GM21526 (cell line): Measurements from ENCODE around the gene PTGFR.

ENCODE experiments used
- ATAC-seq: cut with Tn5 transposase; IDR thresholded peaks from one replicate; pipeline ENCODE4 v1.9.1; 2021; ENCODE audit warnings: moderate library complexity; ENCODE audit not compliant: unreplicated experiment, low FRiP score

Gene PTGFR, protein sequence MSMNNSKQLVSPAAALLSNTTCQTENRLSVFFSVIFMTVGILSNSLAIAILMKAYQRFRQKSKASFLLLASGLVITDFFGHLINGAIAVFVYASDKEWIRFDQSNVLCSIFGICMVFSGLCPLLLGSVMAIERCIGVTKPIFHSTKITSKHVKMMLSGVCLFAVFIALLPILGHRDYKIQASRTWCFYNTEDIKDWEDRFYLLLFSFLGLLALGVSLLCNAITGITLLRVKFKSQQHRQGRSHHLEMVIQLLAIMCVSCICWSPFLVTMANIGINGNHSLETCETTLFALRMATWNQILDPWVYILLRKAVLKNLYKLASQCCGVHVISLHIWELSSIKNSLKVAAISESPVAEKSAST

DNA sequence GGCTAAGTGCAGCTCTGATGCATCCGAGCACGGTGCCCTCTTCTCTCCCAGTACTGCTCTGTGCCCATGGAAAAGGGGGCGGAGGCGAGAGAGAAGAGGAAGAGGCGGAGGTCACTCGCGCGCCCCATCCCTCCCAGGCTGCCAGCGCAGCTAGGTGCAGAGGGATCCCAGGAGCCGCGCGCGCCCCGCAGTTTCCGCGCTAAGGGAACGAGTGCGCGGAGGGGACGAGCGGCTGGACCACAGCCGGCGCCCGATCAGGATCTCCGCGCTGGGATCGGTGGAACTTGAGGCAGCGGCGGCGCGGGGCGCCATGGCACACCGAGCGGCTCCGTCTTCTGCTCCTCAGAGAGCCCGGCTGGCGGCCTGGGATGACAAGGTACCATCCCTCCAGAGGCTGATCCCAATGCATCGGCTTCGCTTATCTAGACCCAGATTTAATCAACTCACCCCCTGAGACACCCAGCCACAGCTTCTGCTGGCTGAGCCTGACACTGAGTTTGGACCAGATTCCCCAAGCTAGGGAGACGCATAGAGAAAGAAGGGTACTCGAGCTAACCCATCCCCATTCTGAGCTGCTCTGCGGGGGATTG, at the start of gene PTGFR:
TSS of gene PTGFR (plus strand) at position 114 of the 590 bp plus-strand sequence. CDS start 1,770 bp downstream, outside the sequence.
- ATAC-seq = no peak

GRCh38 chr1:78441921-78442320, 48.9 kb upstream of the PTGFR start:
- no peak for ATAC-seq

DNA sequence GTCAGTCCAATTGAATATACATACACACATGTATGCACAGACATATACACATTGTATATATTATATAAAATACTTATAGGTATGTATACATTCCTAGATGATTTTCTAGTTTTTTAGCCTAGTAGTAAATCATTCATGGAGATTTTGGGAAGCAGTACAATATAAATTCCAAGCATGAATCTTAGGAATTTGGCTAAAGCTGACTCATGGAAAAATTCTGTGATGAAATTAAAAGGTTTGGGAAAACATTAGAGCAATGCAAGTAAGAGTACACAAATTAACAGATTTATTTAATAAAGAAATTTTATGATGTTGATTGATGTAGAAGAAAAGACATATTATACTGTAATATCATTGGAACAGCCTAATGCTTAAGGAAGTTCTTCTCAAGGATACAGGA, 43.7 kb upstream of the PTGFR start:
- ATAC-seq = no peak

DNA sequence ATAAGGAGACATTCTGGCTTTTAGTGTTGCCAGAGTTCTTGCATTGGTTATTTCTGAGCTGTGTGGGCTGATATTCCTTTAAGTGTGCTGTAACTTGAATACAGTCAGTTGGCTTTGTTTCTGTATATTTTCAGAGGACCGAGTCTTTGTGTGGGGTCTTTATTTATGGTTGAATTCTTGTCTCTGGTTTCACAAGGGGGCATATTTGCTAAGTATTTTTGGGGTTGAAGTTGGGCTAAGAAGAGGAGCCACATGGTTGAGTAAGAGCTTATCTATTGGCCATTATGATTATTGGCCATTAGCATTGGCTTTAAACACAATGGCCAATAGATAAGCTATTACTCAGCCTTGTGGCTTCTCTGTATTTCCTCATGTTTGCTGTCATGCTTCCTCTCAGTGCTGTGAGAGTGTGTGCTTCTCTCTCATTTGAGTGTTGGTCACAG, 26.3 kb upstream of the PTGFR start:
- no peak for ATAC-seq

DNA sequence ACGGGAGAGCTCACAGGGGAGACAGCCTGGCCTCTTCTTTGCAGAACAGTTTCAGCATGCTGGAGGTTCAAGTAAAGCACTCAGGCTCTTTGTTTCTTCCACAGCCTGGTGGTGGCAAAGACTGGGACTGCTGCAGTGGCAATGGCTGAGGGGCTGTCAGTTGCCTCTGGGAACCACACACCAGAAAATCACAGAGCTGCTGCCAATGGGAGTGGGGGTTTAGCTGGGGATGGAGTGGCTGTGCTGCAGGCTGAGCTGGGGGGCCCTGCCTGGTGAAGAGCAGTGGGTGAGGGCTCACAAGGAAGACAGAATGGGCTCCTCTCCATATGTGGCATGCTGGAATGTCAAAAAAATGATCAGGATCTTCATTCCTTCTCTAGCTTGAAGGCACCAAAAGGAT, 25.6 kb upstream of the PTGFR start:
- ATAC-seq = no peak

DNA sequence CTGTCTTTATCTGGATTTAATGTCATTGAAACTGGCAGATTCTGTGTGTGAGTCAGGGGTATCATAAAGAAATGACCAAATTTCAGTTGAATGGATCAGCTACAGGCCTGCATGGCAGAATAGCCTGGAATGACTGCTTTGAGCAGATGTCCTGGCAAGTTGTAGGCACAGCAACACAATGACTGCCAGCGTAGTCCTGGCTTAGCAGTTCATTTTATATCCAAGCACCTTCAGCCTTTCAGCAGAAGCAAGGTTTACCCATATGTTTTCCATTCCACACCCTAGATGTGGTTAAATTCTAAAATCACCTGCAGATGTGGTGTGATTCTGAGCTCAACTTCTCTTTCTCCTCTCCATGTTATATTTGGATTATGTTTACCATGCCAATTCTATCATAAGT, 22.3 kb upstream of the PTGFR start:
- ATAC-seq = no peak

DNA sequence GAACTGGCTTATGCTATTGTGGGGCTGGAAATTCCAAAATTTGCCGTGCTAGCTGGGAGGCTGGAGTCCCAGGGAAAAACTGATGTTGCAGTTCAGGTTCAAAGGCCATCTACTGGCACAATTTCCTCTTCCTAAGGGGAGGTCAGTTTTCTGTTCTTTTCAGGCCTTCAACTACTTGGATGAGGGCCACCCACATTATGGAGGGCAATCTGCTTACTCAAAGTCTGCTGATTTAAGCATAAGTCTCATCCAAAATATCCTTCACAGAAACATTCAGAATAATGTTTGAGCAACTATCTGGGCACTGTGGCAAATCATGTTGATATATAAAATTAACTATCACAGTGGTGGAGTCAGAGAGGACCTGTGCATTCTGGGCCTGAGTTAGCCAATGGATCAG, 21.2 kb upstream of the PTGFR start:
- no peak for ATAC-seq

DNA sequence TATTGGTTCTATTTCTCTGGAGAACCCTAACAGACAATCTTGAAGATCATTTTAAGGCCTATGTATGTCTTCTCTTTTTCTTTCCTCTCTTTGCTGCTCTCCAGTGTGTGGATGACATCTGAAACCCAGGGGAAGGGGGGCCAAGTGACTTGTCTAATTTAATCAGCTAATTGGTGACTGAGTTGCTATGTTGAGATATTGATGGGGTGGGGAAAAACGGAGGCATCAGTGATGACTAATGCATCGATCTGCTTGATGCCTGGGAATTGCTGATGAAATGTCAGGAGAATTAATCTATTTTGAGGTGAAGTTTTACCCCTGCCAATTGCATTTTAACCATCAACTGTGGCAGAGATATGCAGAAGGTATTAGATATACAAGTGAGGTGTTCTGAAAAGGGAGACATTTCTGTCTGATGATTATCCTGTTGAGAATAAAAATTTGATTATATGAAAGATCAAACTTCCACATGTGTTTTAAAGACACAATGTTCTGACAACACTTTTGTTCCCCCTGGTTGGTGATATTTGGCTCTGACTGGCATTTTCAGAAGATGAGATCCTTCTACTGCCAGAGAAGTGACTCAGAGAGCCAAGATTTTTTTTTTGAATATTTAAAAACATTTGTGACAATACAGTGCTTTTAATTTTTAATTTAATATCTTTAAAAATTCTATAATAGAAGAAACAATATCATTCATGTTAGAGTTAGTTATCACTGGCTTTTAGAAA, 18.7 kb upstream of the PTGFR start:
- no peak for ATAC-seq

DNA sequence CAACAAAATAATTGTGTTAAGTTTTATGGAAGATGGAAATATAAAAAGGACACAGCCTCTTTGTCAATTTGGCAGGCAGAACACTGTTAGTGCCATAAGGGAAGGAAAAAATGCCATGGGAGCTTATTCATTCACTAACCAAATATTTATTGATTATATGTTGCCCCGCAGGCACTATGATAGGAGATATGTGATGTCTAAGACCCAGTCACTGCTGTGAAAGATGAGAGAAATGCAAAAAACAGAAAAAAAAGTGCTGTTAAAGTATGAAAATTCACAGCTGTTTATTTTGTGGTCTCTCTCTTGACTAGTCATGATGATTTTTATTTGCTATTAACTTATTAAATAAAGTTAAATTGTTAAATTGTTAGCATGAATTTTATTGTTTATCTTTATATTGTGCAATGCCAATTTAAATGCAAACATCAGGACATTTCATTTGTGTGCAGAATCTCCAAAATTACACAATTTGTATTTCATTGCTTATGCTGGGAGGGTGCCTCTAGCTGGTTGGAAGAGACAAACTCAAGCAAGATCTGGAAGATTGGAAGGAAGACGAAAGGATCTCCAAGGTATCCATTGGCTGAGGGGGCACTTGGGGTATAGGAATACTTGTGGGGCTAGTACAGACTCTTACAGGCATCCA, 17.8 kb upstream of the PTGFR start:
- no peak for ATAC-seq

DNA sequence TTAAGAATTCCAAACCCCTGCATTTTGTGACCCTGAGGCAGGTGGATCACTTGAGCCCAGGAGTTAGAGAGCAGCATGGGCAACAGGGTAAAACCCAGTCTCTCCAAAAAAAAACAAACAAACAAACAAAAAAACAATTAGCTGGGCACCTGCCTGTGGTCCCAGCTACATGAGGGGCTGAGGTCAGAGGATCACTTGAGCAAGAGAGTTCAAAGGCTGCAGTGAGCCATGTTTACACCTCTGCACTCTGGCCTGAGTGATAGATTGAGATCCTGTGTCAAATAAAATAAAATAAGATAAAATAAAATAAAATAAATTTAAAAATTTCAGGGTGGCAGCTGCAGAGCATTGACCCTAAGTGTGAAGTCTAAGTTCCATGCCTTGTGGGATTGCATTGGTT, 16.7 kb upstream of the PTGFR start:
- ATAC-seq = no peak

DNA sequence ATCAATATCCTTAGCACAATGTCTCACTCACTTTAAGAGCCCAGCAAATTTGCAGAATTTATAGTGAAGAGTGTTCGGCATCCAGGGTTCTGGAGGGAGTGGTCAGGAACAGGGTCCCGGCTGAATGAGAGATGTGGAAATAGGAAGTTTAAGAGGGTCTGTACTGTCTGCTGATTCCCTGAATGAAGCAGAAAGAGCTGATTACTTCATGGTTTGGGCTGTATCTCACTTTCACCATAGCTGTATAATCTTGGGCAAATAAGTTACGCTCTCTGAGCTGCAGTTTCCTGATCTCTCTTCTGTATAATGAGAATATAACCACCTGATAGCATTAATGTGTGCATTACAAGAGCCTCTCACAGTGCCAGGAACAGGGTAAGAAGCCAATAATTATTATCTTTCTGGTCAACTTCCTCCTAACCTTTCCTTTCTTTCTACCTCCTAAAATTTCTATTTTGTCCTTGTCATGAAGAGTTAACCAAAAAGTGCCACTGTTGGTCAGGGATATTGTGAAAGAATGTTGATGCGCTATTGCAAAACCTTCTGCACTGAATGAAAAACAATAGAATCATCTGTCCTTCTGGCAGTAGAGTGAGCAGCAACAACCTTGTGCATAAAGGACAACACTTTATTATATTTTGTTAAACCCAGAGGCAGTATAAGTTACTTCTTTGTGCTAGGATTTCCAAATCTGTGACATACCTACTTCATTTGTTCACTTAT, 14.7 kb upstream of the PTGFR start:
- ATAC-seq = no peak

DNA sequence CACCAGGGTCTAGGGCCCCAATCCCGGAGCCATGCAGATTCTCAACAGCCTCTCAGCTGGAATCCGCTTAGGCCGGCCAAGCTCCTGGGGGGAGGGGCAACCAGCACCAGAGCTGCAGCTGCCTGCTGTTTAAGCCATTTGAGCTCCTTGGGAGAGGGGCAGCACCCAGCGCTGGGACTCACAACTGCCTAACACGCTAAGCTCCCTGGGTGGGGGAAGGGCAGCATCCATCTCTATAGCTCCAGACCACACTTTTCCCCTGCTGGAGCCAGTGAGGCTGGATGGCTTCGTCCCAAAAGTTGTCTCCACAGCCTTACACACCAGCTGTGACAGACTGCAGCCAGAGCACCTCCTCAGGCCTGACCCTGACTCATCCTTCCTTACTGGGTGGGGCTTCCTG, 6.9 kb upstream of the PTGFR start:
- ATAC-seq = no peak

GRCh38 chr1:78491451-78492071, 787 bp downstream of the PTGFR start:
- ATAC-seq = no peak

DNA sequence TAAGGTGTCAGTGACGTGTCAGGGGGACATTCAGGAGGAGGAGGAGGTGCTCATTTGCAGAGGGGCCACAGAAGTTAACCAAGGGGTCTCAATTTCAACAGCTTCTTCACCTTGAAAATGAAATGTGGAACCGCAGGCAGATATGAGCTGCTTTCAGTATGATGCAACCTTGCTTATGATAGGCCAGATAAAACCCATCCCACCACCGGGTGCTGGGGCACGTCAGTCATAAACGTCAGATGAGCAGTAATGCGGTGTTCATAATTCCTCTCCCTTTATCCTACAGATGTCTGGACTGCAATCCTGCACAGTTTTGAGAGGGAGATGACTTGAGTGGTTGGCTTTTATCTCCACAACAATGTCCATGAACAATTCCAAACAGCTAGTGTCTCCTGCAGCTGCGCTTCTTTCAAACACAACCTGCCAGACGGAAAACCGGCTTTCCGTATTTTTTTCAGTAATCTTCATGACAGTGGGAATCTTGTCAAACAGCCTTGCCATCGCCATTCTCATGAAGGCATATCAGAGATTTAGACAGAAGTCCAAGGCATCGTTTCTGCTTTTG, 1.7 kb downstream of the PTGFR start:
- no peak for ATAC-seq

DNA sequence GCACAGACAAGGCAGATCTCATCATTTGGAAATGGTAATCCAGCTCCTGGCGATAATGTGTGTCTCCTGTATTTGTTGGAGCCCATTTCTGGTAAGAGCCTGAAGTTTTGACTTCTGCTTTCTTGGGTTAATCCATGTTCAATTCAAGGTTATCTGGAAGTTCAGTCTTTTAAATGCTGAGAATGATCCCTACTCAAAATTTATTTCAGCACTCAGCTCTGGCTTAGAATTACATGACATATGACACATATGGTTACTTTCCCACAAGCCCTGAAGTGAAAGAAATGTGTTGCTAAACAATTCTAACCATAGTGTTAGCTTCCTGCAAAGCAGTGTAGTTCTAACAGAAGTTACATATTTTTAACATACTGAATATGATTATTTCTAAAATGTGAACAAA, 2.7 kb downstream of the PTGFR start:
- no peak for ATAC-seq

DNA sequence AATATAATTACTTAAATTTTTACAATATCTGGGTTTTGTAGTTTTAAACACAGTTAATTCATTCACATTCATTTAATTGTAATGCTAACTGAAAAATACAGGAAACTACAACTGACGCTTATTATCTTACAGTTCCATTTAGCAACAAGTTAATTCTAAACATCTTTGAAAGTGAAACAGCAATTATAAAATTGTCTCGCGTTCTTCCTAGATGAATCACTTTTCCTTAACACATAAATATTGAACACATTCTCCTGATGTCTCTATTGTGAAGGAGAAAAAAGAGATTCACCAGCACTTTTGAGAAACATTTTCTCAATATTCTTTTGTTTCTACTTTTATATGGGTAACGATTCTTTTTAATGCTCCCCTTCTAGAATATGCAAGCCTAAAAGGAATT, 6.4 kb downstream of the PTGFR start:
- no peak for ATAC-seq

GRCh38 chr1:78500529-78500928, 9.8 kb downstream of the PTGFR start:
- no peak for ATAC-seq

GRCh38 chr1:78501203-78501602, 10.4 kb downstream of the PTGFR start:
- no peak for ATAC-seq

DNA sequence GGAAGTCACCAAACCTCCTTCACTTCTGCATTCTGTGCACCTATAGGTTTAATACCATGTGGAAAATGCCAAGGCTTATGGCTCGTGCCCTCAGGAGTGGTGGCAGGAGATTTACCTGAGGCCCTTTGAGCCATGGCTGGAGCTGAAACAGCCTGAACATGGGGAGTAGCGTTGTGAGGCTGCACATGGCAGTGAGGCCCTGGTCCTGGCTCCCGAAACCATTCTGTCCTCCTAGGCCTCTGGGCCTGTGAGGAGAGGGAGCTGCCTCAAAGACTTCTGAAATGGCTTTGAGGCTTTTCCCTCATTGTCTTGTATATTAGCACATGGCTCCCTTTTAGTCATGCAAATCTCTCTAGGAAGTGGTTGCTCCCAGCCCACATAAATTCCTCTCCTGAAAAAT, 20.6 kb downstream of the PTGFR start:
- ATAC-seq = no peak

- ATAC-seq = no peak
Observed at GRCh38 chr1:78516716-78517115, 25.9 kb downstream of the PTGFR start.
